ENCODE data around the gene CREBL2.
"Not testable (repeated sequence)": the region's sequence is repeated elsewhere in the genome, so short reads cannot be mapped to it uniquely, and the experiment has no call there.

The CREBL2 gene

DNA sequence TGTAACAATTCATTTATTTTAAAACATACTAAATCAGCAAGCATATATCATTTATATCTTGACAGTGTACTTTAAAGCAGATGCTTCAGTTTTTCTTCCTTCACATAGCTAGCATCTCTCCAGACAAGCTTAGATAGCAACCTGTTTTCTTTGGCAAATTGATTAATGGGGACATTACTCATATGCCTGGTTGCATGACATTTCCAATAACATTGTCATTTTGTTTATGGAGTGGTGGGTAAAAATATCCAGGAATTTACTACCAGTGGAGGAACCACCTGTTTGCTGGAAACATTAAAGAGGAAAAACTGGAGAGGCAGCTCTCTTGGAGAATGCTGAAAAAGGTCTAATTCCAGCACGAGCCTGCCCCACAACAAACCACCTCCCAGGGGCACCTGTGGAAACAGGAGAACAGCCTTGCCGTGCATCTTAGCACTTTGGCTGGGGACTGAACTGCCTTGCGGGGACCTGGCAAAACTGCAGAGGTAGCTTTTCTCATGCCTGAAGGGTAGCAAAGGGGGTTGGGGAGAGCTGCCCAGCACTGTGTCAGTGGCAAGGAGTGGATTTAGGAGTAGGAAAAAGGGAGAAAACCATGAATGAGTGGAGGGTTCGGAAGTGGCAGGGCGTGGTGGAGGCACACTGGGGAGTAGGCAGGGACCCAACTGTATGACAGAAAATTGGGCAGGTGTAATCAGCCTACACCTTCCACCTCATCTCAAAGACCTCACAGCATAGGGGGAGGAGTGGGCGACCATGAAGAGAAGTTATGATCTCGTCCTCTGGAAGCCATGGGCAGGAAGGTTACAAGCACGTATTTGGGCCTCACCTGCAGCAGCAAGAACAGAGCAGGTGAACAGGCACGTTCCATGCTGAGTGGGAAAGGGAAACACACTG is 11.7 kb upstream of the CREBL2 start:
- DNase-seq = no peak

DNA sequence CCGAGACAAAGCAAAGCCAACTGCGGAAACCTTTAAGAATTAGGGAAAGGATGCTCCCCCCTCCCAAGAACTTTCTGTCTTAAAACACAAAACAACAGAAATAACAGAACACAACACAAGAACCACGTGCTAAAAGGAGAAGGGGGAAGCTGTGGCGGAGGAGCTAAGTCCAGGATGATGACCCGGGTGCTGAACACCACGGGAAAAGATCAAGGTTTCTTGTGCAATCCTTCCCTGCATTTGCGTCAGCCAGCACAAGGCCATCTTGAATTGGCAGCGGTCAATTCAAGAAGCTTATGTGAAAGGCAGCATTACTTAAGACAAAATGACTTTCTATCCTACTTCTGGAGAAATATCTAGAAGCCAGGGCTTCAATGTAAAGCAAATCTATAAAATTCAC is 11.0 kb upstream of the CREBL2 start:
- no peak for DNase-seq

DNA sequence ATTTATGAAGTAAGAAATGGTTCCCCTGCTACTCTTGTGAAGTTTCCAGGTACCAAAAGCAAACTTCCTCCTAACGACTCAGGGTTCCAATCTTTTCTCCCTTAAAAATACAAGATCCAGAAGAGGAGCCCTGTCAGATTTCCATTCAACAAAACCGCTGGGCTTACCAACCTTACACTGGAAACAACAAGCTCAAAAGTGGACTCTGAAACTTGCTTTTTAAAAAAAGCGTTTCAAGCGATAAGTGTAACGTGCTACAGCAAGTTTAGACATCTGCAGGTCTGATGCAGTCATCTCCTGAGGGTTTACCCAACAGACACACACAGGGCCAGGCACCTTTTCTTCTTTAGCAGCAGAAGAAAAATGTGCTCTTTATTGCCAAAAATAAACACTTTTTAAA is 6.9 kb upstream of the CREBL2 start:
- DNase-seq = no peak

DNA sequence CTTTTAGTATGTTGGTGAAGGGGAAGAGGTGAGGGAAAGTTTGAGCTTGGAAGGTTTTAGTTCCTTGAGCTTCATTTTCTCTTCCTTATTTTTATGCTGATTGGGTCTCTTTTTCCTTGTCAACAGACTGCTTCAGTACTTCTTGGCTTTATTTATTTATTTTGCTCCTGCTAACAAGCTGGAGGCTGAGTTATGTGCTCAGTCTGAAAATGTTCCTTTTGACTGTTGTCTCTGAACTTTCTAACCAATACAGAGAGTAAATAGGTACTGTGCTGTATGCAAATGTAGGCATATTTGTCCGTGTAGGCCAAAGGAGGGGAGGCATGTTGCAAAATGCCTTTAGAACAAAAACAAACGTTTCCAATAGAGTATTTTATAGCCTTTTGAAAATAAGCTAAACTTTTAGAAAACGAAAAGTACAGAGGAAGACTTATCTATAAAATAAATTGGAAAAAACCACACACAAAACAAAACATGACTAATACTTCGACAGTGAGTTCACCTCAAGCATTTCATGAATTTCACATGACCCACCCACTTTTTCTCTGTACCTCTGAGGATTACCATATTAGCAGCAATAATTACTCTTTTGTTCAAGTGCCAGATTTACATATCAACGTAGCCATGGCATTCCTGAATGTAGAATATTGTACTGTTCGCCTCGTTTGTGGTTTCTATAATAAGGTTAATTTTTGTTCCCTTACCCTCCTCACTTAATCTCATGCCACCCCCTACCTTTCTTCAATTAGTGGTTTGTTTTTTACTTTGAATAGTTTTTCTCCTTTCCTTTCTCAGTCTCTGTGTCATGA is 4.7 kb upstream of the CREBL2 start:
- no peak for DNase-seq

DNA sequence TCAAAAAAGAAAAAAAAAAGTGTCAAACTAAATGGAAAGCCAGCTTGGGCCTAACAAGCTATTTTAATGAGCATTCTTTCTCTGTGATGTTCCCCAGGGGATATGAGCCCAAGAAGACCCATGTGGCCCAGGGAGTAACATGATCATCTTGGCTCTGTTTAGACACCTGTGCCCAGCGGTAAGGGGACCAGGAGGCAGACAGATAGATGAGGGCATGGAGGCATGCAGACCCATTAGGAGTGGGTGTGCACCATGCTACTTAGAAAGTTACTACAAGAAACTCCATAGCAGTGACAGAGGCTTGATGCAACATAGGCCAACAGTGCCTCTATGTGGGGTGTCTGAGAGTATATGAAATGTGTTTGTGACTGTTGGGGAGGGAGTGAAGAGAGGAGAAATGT is 3.1 kb upstream of the CREBL2 start:
- no peak for DNase-seq

DNA sequence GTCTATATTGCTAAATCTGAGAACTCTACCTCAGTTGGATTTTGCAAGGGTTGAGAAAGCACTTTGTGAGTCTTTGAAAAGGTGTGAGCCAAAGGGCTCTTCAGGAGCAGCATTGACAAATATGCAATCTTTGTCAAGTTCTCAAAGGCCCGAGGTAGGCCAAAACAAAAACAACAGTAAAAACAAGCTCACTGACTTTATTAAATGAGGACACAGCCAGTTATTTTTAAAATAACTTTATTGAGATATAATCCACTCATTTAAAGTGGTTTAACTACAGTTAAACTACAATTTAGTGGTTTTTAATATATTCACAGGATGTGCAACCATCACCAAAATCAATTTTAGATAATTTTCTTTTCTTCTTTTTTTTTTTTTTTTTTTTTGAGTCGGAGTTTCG is 2.0 kb upstream of the CREBL2 start:
- DNase-seq = no peak

DNA sequence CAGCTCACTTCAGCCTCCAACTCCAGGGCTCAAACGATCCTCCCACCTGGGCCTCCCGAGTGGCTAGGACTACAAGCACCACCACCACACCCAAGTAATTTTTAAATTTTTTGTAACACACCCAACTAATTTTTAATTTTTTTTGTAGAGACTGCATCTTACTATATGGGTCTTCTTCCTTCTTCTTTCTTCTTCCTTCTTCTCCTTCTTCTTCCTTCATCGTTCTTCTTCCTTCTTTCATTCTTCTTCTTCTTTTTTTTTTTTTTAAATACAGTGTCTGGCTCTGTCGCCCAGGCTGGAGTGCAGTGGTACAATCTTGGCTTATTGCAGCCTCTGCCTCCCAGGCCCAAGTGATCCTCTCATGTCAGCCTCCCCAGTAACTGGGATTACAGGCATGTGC is 965 bp upstream of the CREBL2 start:
- no peak for DNase-seq

DNA sequence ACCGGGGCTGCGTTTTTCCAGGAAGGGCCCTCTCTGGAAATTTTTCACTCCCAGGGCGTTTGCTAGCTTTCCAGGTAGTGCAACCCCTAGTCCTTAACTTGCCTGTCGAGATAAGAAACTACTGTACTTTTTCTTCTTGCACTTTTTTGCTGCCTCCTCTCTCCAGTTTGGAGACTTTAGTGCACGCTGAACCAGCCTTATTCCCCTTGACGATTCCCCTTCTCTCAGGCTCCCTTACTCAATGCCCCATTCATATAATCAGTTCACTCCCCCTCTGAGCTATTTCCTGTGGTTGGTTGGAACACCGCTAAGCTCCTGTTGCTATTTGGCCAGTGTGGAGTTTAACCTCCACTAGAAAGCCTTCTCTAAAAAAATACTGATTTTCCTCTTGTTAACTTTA is 682 bp downstream of the CREBL2 start:
- DNase-seq = no peak

DNA sequence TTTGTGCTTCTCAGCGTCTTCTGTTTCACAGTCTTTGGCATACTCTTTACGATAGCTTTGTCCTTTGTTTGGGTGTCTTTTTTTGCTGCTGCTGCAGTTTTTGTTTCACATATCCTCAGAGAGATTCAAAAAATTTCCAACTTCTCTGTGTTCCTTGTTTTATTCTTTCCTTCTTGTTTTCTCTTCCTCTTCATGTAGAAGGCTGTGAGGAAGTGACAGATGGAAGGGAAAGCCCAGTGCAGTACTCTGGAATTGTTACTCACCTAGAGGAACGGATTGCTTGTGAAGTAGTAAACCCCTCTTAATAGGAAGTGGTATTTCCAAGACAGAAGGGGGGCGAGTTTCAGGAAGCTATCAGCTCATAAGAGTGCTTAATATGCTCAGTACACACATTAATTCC is 1.7 kb downstream of the CREBL2 start:
- no peak for DNase-seq

DNA sequence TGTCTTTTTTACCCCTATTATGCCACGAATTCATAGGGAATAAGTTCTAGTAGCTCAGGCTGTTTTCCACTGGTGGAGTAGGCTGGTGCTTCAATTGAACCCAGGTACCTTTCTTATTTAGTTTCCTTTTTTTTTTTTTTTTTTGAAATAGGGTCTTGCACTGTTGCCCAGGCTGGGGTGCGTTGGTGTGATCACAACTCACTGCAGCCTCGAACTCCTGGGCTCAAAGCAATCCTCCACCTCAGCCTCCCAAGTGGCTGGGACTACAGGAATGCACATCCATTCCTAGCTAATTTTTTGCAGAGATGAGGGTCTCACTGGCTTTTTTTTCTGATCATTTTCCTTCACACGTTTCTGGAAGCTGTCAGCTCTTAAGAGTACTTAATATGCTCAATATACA is 2.7 kb downstream of the CREBL2 start:
- DNase-seq = no peak

DNA sequence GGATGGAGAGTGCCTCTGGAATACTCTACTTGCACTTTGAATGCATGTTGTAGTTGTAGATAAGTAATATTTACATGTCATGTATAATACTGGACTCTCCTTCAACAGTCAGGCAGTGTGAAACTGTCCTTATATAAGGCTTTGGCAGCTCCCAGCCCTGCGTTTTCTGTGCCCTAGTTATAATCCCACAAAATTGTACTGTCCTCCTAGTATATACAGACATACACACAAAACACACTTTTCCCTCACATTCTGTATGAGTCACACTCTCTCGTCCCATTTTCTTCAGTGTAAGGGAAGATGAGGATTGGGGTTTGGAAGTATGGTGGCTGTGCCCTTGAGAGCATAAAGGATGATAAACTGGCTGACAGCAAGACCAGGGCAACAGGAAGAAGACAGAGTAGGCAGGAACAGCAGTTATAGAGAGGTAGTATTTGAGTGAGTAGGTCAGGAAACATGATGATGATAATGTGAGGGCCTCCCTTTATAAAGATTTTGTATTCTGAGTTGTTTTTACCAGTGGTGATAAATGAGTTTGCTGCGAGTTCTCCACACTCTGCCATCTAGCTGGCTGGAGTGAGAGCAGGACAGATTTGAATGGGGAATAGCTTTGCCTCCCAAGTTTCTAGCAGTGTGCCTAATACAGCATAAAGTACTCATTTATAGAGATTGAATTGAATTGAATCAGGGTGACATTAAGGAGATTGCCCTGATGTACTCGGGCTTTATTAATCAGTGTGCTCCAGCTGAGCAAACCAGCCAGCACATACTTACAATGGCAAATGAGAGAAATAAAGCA is 5.0 kb downstream of the CREBL2 start:
- DNase-seq = no peak

DNA sequence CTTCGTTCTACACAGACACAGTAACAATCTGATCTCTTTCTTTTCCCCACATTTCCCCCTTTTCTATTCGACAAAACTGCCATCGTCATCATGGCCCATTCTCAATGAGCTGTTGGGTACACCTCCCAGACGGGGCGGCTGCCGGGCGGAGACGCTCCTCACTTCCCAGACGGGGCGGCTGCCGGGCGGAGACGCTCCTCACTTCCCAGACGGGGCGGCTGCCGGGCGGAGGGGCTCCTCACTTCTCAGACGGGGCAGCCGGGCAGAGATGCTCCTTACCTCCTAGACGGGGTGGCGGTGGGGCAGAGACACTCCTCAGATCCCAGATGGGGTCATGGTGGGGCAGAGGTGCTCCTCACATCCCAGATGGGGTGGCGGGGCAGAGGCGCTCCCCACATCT is 6.4 kb downstream of the CREBL2 start:
- DNase-seq = not testable (repeated sequence)

DNA sequence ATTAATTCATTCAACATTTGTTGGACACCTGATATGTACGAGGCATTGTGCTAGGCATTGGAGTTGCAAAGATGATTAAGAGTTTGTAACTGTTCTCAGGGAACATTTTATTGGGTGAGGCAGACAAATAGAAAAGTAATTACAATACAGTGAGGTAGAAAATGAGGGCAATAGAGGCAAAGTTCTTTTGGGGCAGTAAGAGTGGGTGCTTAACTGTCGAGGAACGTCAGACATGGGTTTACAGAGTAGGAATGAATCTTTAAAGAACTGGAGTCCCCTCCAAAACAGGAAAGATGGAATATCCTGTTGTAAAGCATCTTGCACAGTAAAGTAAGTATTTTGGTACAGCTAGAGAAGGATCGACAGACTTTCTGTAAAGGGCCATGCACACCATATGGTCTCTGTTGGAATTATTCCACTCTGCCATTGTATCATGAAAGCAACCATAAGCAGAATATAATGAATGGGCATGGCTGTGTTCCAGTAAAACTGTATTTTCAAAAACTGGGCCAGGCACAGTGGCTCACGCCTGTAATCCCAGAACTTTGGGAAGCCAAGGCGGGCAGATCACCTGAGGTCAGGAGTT is 9.1 kb downstream of the CREBL2 start:
- no peak for DNase-seq

DNA sequence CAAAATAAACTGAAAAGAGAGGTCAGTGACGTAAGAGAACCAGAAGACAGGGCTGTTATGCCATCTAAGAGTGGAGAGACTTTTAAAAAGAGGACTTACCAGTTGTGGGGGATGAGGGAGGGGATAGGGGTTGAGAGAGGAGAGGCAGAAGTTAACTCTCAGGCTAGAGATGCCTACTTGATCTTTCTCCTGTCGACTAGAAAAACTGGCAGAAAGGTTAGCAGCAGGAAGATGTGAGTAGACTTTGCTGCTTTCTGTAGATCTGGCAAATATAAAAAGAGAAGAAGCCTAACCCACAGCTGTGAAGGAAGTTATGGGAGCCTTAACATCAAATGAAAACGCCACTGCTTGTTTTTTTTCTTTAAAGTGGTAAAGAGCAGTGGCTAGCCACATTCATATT is 10.7 kb downstream of the CREBL2 start:
- no peak for DNase-seq

DNA sequence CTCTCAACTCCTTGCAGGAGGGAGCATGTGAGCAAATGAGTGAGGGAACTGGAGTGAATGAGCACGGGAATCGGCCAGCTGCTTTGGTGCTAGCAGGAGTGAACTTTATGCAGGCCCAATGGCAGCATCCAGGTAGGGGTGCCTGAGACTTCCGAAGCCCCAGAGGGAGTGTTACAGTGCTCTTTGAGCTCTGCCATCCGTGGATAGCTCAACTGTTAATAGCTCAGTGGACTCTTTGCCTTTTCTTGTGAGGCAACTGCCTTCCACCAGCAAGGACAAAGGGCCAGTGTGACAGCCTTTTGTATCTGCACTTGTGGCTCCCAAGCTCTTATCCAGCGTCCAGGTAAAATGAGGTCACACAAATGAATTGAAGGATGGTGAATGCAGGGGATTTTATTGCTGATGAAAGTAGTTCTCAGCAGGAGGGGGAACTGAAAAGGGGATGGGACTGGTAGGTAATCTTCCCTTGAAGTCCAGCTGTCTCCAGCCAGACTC is 12.9 kb downstream of the CREBL2 start:
- DNase-seq = no peak

DNA sequence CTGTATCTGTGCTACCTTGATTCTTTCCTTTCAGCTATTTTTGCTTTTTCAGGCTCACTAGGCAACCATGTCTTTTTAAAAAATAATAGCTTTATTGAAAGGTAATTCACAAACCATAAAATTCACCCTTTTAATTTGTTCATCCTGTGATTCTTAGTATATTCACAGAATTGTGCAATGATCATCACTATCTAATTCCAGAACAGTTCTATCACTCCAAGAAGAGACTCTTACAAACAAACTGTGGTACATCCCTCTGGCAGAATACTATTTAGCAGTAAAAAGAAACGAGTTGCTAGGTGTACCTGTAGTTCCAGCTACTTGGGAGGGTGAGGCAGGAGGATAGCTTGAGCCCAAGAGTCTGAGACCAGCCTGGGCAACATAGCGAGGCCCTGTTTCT is 14.8 kb downstream of the CREBL2 start:
- no peak for DNase-seq

DNA sequence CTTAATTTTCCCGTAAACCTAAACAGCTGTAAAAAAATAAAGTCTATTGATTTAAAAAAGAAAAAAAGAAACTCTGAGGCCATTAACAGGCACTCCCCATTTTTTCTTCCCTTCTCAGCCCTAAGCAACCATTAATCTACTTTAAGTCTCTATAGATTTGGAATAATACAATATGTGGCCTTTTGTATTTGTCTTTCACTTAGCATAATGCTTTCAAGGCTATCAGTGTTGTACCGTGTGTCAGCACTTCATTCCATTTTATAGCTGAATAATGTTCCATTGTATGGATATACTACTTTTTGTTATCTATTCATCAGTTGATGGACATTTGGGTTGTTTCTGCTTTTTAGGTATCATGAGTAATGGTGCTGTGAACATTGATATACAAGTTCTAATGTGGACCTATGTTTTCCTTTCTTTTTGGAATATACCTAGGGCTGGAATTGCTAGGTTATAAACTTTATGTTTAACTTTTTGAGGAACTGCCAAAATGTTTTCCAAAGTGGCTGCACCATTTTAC is 15.7 kb downstream of the CREBL2 start:
- DNase-seq = no peak

DNA sequence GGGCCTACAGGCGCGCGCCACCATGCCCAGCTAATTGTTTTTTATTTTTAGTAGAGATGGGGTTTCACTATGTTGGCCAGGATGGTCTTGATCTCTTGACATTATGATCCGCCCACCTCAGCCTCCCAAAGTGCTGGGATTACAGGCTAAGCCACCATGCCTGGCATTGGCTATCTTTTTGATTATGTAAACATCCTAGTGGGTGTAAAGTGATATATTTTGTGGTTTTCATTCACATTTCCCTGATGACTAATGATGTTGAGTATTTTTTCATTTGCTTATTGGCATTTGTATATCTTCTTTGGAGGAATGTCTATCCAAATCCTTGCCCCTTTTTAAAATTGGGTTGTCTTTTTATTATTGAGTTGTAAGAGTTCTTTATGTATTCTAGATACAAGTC is 16.3 kb downstream of the CREBL2 start:
- DNase-seq = no peak

DNA sequence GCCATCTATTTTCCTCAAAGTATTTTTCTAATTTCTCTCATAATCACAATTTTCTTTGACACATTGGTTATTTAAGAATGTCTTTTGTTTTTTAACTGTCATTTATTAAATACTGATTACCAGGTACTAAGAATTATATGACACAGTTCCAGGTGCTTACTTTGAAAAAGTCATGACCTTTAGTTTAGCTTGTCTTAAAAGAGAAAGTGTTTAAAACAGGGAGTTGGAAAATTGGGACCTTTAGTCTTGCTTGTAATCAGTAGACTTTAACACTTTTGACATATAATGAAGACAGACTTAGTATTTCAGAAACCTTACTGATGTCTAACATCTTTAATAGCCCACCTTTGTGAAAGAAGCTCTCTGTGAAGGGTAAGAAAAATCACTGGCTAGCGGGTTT is 19.2 kb downstream of the CREBL2 start:
- no peak for DNase-seq

DNA sequence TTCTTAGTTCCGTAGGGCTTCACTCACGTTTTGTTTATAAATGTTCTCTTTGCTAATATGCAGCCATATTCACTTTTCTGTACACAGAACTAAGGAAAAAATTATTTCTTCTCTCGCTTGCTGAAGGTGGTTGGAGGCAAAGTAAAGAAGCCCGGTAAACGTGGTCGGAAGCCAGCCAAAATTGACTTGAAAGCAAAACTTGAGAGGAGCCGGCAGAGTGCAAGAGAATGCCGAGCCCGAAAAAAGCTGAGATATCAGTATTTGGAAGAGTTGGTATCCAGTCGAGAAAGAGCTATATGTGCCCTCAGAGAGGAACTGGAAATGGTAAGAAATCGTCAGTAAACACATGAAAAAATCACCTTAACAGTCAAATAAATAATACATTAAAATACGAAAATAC is 24.0 kb downstream of the CREBL2 start:
- DNase-seq = no peak

DNA sequence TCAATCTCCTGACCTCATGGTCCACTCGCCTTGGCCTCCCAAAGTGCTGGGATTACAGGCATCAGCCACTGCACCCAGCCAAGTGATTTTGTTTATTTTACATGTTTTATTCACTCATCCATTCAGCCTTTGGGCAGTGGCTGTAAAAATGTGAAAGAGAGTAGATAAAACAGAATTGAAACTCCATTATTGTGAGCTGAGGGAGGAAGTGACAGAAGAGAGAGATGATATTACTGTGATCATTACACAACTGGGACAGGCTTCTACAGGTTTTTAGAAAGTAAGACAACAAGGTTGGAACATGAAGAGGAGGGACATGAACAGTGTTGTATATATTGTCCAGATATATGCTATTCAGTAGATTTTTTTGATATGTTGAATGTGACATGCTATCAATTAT is 25.0 kb downstream of the CREBL2 start:
- DNase-seq = no peak

DNA sequence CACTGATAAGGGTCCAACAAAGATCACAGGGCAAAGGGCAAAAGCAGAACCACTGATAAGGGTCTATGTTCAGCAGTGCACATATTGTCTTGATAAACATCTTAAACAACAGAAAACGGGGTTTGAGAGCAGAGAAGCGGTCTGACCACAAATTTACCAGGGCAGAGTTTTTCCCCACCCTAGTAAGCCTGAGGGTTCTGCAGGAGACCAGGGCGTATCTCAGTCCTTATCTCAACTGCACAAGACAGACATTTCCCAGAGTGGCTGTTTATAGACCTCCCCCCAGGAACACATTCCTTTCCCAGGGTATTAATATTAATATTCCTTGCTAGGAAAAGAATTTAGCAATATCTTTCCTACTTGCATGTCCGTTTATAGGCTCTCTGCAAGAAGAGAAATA is 28.3 kb downstream of the CREBL2 start:
- DNase-seq = not testable (repeated sequence)

DNA sequence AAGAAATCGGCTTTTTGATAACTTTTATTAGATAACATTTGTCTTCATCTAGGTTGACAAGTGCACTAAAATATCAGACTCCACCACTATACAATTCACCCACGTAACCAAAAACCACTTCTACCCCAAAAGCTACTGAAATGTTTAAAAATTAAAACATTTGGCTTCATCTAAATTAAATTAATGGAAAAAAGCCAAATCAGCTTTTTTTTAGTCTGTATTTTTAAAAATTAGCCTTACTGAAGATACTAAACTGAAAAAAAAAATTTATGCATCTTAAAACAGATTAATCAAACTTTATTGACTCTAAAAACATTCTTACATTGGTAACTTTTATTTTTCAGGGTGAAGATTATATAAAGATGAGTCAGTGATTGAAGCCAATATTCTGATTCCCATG is 30.0 kb downstream of the CREBL2 start:
- DNase-seq = no peak
